OCI-LY1 (cell line): ENCODE measurements around the gene COL15A1.

ENCODE experiments used
- H2AFZ ChIP-seq: fragments of 200-600 bp; sonication (generic), shearing (Covaris generic); 2 replicates; pipeline ENCODE4 v1.6.0; 2014; ENCODE audit warnings: antibody characterized with exemption, mild to moderate bottlenecking, low read length
- H3F3A ChIP-seq: fragments of 200-600 bp; sonication (generic), shearing (Covaris generic); 2 replicates; pipeline ENCODE4 v1.6.0; 2014; ENCODE audit warnings: mild to moderate bottlenecking, antibody characterized with exemption, low read length, moderate library complexity; ENCODE audit not compliant: insufficient read depth
- H3K27ac ChIP-seq: fragments of 200-600 bp; sonication (generic); 2 replicates; pipeline ENCODE4 v1.5.1; 2014; ENCODE audit warnings: low read length, mixed run types, mild to moderate bottlenecking, low read depth; ENCODE audit not compliant: poor library complexity, severe bottlenecking
- H3K27me3 ChIP-seq: fragments of 200-600 bp; sonication (generic); 2 replicates; pipeline ENCODE4 v1.6.0; 2014; ENCODE audit warnings: antibody characterized with exemption, mild to moderate bottlenecking, low read length, moderate library complexity; ENCODE audit not compliant: insufficient read depth
- H3K36me3 ChIP-seq: fragments of 200-600 bp; sonication (generic); 2 replicates; pipeline ENCODE4 v1.6.1; 2014; ENCODE audit warnings: mild to moderate bottlenecking, antibody characterized with exemption, low read length, moderate library complexity, mixed read lengths; ENCODE audit not compliant: insufficient read depth
- H3K4me1 ChIP-seq: fragments of 200-600 bp; sonication (generic); 2 replicates; pipeline ENCODE4 v1.5.1; 2014; ENCODE audit warnings: mild to moderate bottlenecking, low read length, moderate library complexity; ENCODE audit not compliant: insufficient read depth, severe bottlenecking
- H3K4me2 ChIP-seq: fragments of 200-600 bp; sonication (generic), shearing (Covaris generic); 2 replicates; pipeline ENCODE4 v1.6.1; 2014; ENCODE audit warnings: low read length
- H3K4me3 ChIP-seq: fragments of 200-600 bp; sonication (generic); 2 replicates; pipeline ENCODE4 v1.5.1; 2014; ENCODE audit warnings: low read length, low read depth, mild to moderate bottlenecking, mixed read lengths; ENCODE audit not compliant: poor library complexity, severe bottlenecking
- H3K79me2 ChIP-seq: fragments of 200-600 bp; shearing (Covaris generic); 2 replicates; pipeline ENCODE4 v1.6.1; 2016; ENCODE audit warnings: mixed run types, low read length, mixed read lengths; ENCODE audit not compliant: insufficient read depth
- H3K9ac ChIP-seq: fragments of 200-600 bp; sonication (generic), shearing (Covaris generic); 2 replicates; pipeline ENCODE4 v1.6.1; 2014; ENCODE audit warnings: mild to moderate bottlenecking, low read length, mixed read lengths
- H3K9me2 ChIP-seq: fragments of 200-600 bp; sonication (generic), shearing (Covaris generic); 2 replicates; pipeline ENCODE4 v1.6.1; 2014; ENCODE audit warnings: low read depth, mild to moderate bottlenecking, low read length, mixed read lengths
- H3K9me3 ChIP-seq: fragments of 200-600 bp; shearing (Covaris generic); 2 replicates; pipeline ENCODE4 v1.6.1; 2014; ENCODE audit warnings: low read length, mixed read lengths
- H4K20me1 ChIP-seq: fragments of 200-600 bp; sonication (generic), shearing (Covaris generic); 2 replicates; pipeline ENCODE4 v1.6.0; 2016; ENCODE audit warnings: mild to moderate bottlenecking, low read length; ENCODE audit not compliant: insufficient read depth
- EZH2 ChIP-seq: fragments of 200-600 bp; sonication (generic), shearing (Covaris generic); IDR thresholded peaks from 2 replicates; pipeline ENCODE4 v1.8.0; 2017; ENCODE audit warnings: borderline replicate concordance, mixed run types, mild to moderate bottlenecking, antibody characterized with exemption, low read length, moderate library complexity, mixed read lengths
- TF ChIP-seq, protein P1 (sequence below): fragments of 200-600 bp; sonication (generic), shearing (Covaris generic); IDR thresholded peaks from 2 replicates; pipeline ENCODE4 v1.5.1; 2017; ENCODE audit warnings: mild to moderate bottlenecking, antibody characterized with exemption, low read length, moderate library complexity, mixed read lengths

COL15A1 gene

DNA sequence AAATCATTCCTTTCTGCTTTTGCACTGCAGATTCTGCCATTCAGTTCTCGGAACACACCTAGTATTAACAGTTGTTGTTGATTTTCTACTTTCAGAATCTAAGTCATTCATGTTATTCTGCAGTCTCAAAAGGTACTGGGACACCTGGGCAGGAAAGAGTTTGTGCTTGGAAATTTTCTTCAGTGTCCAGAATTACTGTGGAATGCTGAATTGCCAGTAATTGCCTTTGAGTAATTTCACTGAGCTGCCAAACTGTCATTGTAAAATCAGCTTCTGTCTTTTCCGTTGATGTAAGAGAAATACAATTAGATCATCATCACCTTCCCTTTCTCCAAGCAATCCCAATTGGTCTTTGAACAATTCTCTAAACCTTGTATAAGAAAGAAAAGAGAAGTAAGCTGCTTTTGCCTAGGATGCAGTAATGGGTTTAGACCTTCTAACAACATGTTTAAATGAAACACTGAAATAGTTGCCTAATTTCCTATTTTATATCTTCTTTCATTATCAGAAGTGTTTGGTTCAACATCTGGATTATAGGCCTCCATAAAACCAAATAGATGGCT, 85.5 kb downstream of the COL15A1 start:
- Histone ChIP-seq H3K9me2 (no peaks in the 10 kb centered on the region), H4K20me1 (no peaks in the 10 kb centered on the region), H2AFZ (no peak overlapping the region), H3K4me2 (no peak overlapping the region), H3K4me3 (no peak overlapping the region), H3K27ac (no peak overlapping the region), H3K36me3 (no peaks in the 10 kb centered on the region), H3K9me3 (no peaks in the 10 kb centered on the region), H3K79me2 (no peaks in the 10 kb centered on the region), H3F3A (no peaks in the 10 kb centered on the region), H3K9ac (no peak overlapping the region), H3K27me3 (no peaks in the 10 kb centered on the region), H3K4me1 (no peaks in the 10 kb centered on the region)
- TF ChIP-seq, protein P1, sequence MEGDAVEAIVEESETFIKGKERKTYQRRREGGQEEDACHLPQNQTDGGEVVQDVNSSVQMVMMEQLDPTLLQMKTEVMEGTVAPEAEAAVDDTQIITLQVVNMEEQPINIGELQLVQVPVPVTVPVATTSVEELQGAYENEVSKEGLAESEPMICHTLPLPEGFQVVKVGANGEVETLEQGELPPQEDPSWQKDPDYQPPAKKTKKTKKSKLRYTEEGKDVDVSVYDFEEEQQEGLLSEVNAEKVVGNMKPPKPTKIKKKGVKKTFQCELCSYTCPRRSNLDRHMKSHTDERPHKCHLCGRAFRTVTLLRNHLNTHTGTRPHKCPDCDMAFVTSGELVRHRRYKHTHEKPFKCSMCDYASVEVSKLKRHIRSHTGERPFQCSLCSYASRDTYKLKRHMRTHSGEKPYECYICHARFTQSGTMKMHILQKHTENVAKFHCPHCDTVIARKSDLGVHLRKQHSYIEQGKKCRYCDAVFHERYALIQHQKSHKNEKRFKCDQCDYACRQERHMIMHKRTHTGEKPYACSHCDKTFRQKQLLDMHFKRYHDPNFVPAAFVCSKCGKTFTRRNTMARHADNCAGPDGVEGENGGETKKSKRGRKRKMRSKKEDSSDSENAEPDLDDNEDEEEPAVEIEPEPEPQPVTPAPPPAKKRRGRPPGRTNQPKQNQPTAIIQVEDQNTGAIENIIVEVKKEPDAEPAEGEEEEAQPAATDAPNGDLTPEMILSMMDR = no peak
- no peak for TF ChIP-seq EZH2

DNA sequence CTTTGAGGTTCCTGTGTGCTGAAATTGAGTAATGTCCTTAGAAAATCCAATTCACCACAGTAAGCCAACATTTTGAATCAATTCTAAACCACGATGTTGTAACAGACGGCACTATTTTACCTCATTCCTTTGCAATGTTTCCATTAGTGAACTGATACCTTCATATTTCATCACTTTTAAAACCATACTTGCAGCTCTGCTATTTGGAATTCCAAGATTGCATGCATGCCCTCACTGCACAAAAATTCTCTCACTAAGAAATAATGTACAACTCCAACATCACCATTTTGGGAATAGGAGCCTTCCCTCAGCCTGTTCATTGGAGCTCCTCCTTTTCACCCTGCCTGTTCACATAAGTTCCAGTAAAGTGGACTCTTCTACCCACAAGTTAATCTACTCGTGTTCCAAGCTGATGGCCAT, 86.4 kb downstream of the COL15A1 start:
- no peaks in the 10 kb centered on the region for H3K9me2 ChIP-seq
- no peak overlapping the region for H3K4me2 ChIP-seq
- H3K79me2 ChIP-seq = no peaks in the 10 kb centered on the region
- no peaks in the 10 kb centered on the region for H4K20me1 ChIP-seq
- H3K9me3 ChIP-seq = no peaks in the 10 kb centered on the region
- H3K27me3 ChIP-seq = no peaks in the 10 kb centered on the region
- TF ChIP-seq EZH2 = no peak
- TF ChIP-seq, protein P1 = no peak
- H3K4me3 ChIP-seq = no peak overlapping the region
- no peak overlapping the region for H2AFZ ChIP-seq
- no peaks in the 10 kb centered on the region for H3K4me1 ChIP-seq
- no peaks in the 10 kb centered on the region for H3F3A ChIP-seq
- H3K36me3 ChIP-seq = no peaks in the 10 kb centered on the region
- no peak overlapping the region for H3K27ac ChIP-seq
- no peak overlapping the region for H3K9ac ChIP-seq

DNA sequence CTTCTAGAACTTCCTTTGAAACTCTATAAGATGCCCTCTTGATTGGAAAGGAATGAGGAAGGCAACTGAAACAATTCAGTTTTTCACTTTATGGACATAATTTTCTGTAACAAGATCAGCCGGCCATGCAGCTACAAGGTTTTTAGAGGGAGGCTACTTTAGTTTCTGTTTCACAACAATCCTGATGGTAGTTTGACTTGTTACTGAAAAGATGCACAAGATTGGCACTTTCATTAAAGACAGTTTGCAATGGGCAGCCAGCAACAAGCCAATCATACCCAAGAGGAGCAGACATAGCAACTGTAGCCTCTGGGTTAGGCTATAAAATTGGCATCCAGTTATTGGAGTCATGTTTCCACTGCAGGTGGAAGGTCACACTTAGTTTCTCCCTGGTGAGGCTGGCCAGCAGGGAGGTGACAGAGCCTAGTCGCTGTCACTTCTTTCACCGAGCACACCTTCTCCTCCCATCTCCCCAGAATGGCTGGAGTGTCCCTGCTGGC, 87.0 kb downstream of the COL15A1 start:
- no peak overlapping the region for H3K9ac ChIP-seq
- no peak overlapping the region for H3K4me2 ChIP-seq
- no peaks in the 10 kb centered on the region for H3K9me2 ChIP-seq
- H3K4me1 ChIP-seq = no peaks in the 10 kb centered on the region
- no peaks in the 10 kb centered on the region for H3K9me3 ChIP-seq
- H2AFZ ChIP-seq = no peak overlapping the region
- no peaks in the 10 kb centered on the region for H3K27me3 ChIP-seq
- H3F3A ChIP-seq = no peaks in the 10 kb centered on the region
- no peaks in the 10 kb centered on the region for H4K20me1 ChIP-seq
- H3K36me3 ChIP-seq = no peaks in the 10 kb centered on the region
- H3K27ac ChIP-seq = no peak overlapping the region
- TF ChIP-seq EZH2 = no peak
- TF ChIP-seq, protein P1 = no peak
- H3K4me3 ChIP-seq = no peak overlapping the region
- no peaks in the 10 kb centered on the region for H3K79me2 ChIP-seq
